ENCODE measurements around the gene CRYGA.

DNA sequence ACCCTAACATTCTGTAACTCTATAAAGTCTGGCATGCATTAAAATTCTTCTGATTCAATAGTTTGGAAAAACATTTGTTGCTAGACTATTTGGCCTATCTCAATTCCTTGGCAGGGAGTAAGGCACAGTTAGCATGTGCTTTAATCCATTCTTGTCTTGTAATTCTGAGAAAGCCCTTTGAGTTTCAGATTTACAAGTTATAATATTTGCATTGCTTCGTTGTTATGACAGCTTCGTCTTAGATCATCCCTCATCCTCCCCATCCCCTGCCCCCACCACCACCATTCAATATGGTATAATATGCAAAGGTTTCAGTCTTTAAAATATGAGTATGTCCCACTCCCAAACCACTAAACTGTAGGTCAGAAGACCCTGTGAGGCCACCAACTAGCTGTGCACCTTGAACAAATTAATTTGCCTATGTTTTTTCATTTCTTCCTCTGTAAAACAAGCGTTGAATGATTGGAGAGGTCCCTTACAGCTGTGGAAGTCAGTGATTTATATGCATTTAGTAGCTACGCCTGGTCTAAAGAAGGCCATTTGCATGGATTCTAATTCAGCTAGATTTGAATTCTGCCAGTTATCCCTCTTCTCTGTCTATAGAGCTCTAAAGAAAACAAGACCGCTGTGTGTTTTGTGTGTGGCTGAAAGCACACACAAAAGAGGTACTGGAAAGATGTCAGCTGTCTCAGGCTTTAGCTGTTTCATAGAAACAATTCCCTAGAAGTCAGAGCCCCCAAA is 25.9 kb upstream of the CRYGA start:
- no peak for TF ChIP-seq FOXM1 (IDR thresholded peaks at IDR 0.05; ENCODE audit: borderline replicate concordance)
- no peak for TF ChIP-seq NFRKB (IDR thresholded peaks at IDR 0.05)
- no peak for TF ChIP-seq ZNF384 (IDR thresholded peaks at IDR 0.05)
- TF ChIP-seq TARDBP (IDR thresholded peaks at IDR 0.05) = no peak

All from HEK293T (cell line).